ENCODE data around the gene RNASEH2A.

The RNASEH2A gene

GRCh38 chr19:12767150-12767549, 39.2 kb upstream of the RNASEH2A start:
- ATAC-seq: no peak

GRCh38 chr19:12767666-12768065, 38.7 kb upstream of the RNASEH2A start:
- no peak for TF ChIP-seq OSR1 (CRISPR knock-in tag; IDR thresholded peaks at IDR 0.05)
- no peak for TF ChIP-seq ZNF565 (CRISPR knock-in tag; conservative IDR thresholded peaks at IDR 0.05; ENCODE audit: low read depth)
- TF ChIP-seq CREB5 (CRISPR knock-in tag; IDR thresholded peaks at IDR 0.05; ENCODE audit: low read depth): no peak
- TF ChIP-seq CSRNP3 (CRISPR knock-in tag; IDR thresholded peaks at IDR 0.05): no peak
- ATAC-seq: no peak

More at GRCh38 chr19:12767150-12767549, 39.2 kb upstream of the RNASEH2A start:
- TF ChIP-seq ZNF8 (CRISPR knock-in tag; IDR thresholded peaks at IDR 0.05): no peak
- TF ChIP-seq ZNF565 (CRISPR knock-in tag; conservative IDR thresholded peaks at IDR 0.05; ENCODE audit: low read depth): no peak
- TF ChIP-seq ESRRG (CRISPR knock-in tag; IDR thresholded peaks at IDR 0.05): no peak
- TF ChIP-seq RARB (CRISPR knock-in tag; IDR thresholded peaks at IDR 0.05): no peak
- no peak for TF ChIP-seq CREB5 (CRISPR knock-in tag; IDR thresholded peaks at IDR 0.05; ENCODE audit: low read depth)
- TF ChIP-seq ISL1 (CRISPR knock-in tag; IDR thresholded peaks at IDR 0.05): no peak
- no peak for TF ChIP-seq ZFP30 (CRISPR knock-in tag; IDR thresholded peaks at IDR 0.05)
- no peak for TF ChIP-seq BACH2 (CRISPR knock-in tag; IDR thresholded peaks at IDR 0.05; ENCODE audit: borderline replicate concordance)

- TF ChIP-seq SNAI2 (CRISPR knock-in tag; IDR thresholded peaks at IDR 0.05): no peak
- TF ChIP-seq OSR1 (CRISPR knock-in tag; IDR thresholded peaks at IDR 0.05): no peak
- TF ChIP-seq ESRRG (CRISPR knock-in tag; IDR thresholded peaks at IDR 0.05): no peak
- TF ChIP-seq RARB (CRISPR knock-in tag; IDR thresholded peaks at IDR 0.05): no peak
- TF ChIP-seq POU6F1 (CRISPR knock-in tag; IDR thresholded peaks at IDR 0.05; ENCODE audit: borderline replicate concordance, low read depth): no peak
- TF ChIP-seq BACH2 (CRISPR knock-in tag; IDR thresholded peaks at IDR 0.05; ENCODE audit: borderline replicate concordance): no peak
- TF ChIP-seq ZC3H10 (CRISPR knock-in tag; IDR thresholded peaks at IDR 0.05): no peak
- no peak for TF ChIP-seq ZNF8 (CRISPR knock-in tag; IDR thresholded peaks at IDR 0.05)
- no peak for TF ChIP-seq GLIS3 (CRISPR knock-in tag; IDR thresholded peaks at IDR 0.05)
- no peak for ATAC-seq
Observed at GRCh38 chr19:12769689-12770088, 36.7 kb upstream of the RNASEH2A start.

GRCh38 chr19:12770922-12771321, 35.5 kb upstream of the RNASEH2A start:
- no peak for ATAC-seq
- TF ChIP-seq PPARA (CRISPR knock-in tag; IDR thresholded peaks at IDR 0.05; ENCODE audit: borderline replicate concordance) (no peak), ISL1 (CRISPR knock-in tag; IDR thresholded peaks at IDR 0.05) (no peak)

GRCh38 chr19:12772323-12772722, 34.1 kb upstream of the RNASEH2A start:
- no peak for TF ChIP-seq ZFP3 (CRISPR knock-in tag; IDR thresholded peaks at IDR 0.05)
- ATAC-seq: no peak

GRCh38 chr19:12773571-12773970, 32.8 kb upstream of the RNASEH2A start:
- ATAC-seq: no peak; the same call in 2 of the 3 replicates
- TF ChIP-seq ZFP3 (CRISPR knock-in tag; IDR thresholded peaks at IDR 0.05): no peak
- TF ChIP-seq CREB5 (CRISPR knock-in tag; IDR thresholded peaks at IDR 0.05; ENCODE audit: low read depth): no peak
- TF ChIP-seq CSRNP3 (CRISPR knock-in tag; IDR thresholded peaks at IDR 0.05): no peak
- no peak for TF ChIP-seq ARNTL (CRISPR knock-in tag; IDR thresholded peaks at IDR 0.05; ENCODE audit: borderline replicate concordance, low read depth)
- TF ChIP-seq OSR1 (CRISPR knock-in tag; IDR thresholded peaks at IDR 0.05): no peak
- no peak for TF ChIP-seq TSHZ2 (CRISPR knock-in tag; IDR thresholded peaks at IDR 0.05)
- TF ChIP-seq TCF4 (CRISPR knock-in tag; IDR thresholded peaks at IDR 0.05; ENCODE audit: borderline replicate concordance): no peak
- no peak for TF ChIP-seq ZNF70 (CRISPR knock-in tag; IDR thresholded peaks at IDR 0.05)
- no peak for TF ChIP-seq ZFP30 (CRISPR knock-in tag; IDR thresholded peaks at IDR 0.05)
- TF ChIP-seq ZNF565 (CRISPR knock-in tag; conservative IDR thresholded peaks at IDR 0.05; ENCODE audit: low read depth): no peak
- no peak for TF ChIP-seq CSDC2 (CRISPR knock-in tag; IDR thresholded peaks at IDR 0.05)
- no peak for TF ChIP-seq ZC3H10 (CRISPR knock-in tag; IDR thresholded peaks at IDR 0.05)
